ENCODE results near the gene FEM1C. TPM values are rescaled to one million over a fixed set of nuclear protein-coding genes. Genes with fewer than 3 reads are reported as not detected.

Gene FEM1C
- total and polyA plus RNA-seq, 9 of the 15 experiments (the other 6 are each of a cell fraction or from before 2014, with no cell fraction given), result 1.4 to 9.3 (median 4.3) TPM

DNA sequence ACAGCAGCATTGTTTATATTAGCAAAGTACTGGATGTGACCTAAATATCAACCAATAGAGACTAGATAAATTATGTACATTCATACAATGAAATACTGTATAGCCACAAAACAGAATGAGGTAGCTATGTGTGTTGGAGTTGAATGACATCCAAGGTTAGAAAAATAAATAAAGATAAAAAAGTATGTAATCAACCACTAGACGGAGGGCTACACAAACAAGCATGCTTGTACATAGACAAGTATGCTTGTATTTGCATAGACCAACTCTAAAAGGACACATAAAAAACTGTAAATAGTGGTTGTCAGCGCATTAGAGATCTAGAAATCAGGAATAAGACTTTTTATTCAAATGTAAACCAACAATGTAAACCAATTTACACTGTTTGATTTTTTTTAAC is 3.0 kb downstream of the FEM1C start (continued):
- no peak for TF ChIP-seq POLR2AphosphoS5 (IDR thresholded peaks at IDR 0.05; ENCODE audit: control insufficient read depth, insufficient read depth, low read depth, low read length)

DNA sequence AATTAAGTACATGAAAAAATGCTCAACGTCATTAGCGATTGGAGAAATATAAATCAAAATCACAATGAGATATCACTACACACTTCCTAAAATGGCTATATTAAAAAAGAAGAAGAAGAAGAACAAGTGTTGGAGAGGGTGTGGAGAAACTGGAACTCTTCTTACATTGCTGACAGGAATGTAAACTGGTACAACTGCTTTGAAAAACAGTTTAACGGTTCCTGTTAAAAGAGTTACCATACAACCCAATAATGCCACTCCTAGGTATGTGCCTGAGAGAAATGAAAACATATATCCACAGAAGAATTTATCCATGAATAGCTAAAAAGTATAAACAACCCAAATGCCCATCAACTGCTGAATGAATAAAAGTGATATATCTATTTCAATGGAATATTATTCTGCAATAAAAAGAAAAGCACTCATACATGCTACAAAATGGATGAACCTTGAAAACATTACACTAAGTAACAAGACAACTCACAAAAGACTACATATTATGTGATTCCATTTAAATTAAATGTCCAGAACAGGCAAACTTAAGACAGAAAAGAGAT is 9.0 kb downstream of the FEM1C start:
- in situ Hi-C loops (cut with MboI), result no loop called here
- H3K4me2 ChIP-seq (ENCODE audit: insufficient read depth, low read length), result no peak overlapping the region
- H3K9ac ChIP-seq (ENCODE audit: insufficient read depth in 1 of 2, low read depth in 2 of 2, low read length in 2 of 2), result no peak overlapping the region
- H3K36me3 ChIP-seq (ENCODE audit: control insufficient read depth, insufficient read depth, low read length), result peaks cover 54% of the 10 kb centered on the region
- BruUV-seq (replicated peaks), result no TSS peak
- ChIA-PET CTCF (ENCODE audit: low intra/inter-chr PET ratio) (no interaction called here), POLR2A (no interaction called here)
- intact Hi-C loops (cut with micrococcal nuclease), result no loop called here
- H3K9me3 ChIP-seq (replicated peaks; ENCODE audit: control insufficient read depth, insufficient read depth, low read depth, low read length), result no peaks in the 10 kb centered on the region
- 75% methylated on average over 3 of the region's 3 CpGs for WGBS (ENCODE audit: insufficient coverage, low coverage, missing lambda C conversion rate)
- no peak for DNase-seq (ENCODE audit: extremely low read depth in 1 of 4, low spot score in 3 of 4)
- H3K79me2 ChIP-seq (ENCODE audit: control insufficient read depth, insufficient read depth, low read length), result peaks cover 98% of the 10 kb centered on the region
- no peaks in the 10 kb centered on the region for H3K9me1 ChIP-seq (ENCODE audit: control insufficient read depth, insufficient read depth, low read length)
- H3K4me3 ChIP-seq, result no peak overlapping the region
- no peak overlapping the region for H3K27ac ChIP-seq (ENCODE audit: extremely low read depth, low read depth, low read length)
- H2AFZ ChIP-seq (ENCODE audit: low read depth, low read length), result no peak overlapping the region
- ATAC-seq, result no peak
- FAIRE-seq, result peak; percentile 51
- H3K4me1 ChIP-seq (replicated peaks in 1 of 2; ENCODE audit: control insufficient read depth in 2 of 2, insufficient read depth in 2 of 2, low read length in 2 of 2), result peaks cover 0 to 3% of the 10 kb centered on the region in 2 experiments; a peak in 1 of 5 replicates
- H4K20me1 ChIP-seq (replicated peaks; ENCODE audit: control insufficient read depth, insufficient read depth, low read length), result no peaks in the 10 kb centered on the region
- no peaks in the 10 kb centered on the region for H3K27me3 ChIP-seq (ENCODE audit: control insufficient read depth in 2 of 2, insufficient read depth in 2 of 2, low read length in 2 of 2)
- no peak for TF ChIP-seq FOXA3 (CRISPR knock-in tag; conservative IDR thresholded peaks at IDR 0.05 in 1 of 2, IDR thresholded peaks at IDR 0.05 in 1 of 2)
- TF ChIP-seq, protein P1, sequence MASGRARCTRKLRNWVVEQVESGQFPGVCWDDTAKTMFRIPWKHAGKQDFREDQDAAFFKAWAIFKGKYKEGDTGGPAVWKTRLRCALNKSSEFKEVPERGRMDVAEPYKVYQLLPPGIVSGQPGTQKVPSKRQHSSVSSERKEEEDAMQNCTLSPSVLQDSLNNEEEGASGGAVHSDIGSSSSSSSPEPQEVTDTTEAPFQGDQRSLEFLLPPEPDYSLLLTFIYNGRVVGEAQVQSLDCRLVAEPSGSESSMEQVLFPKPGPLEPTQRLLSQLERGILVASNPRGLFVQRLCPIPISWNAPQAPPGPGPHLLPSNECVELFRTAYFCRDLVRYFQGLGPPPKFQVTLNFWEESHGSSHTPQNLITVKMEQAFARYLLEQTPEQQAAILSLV (tag; IDR thresholded peaks at IDR 0.05), result no peak
- no peak for TF ChIP-seq CBX5 (IDR thresholded peaks at IDR 0.05; ENCODE audit: borderline replicate concordance, low read depth)
- no peak for TF ChIP-seq ZSCAN32 (CRISPR knock-in tag; IDR thresholded peaks at IDR 0.05)
- no peak for TF ChIP-seq RBBP5 (IDR thresholded peaks at IDR 0.05; ENCODE audit: borderline replicate concordance, insufficient read depth, low read length, poor library complexity, severe bottlenecking)
- TF ChIP-seq WHSC1 (IDR thresholded peaks at IDR 0.05; ENCODE audit: low read length), result no peak
- TF ChIP-seq, protein P2, sequence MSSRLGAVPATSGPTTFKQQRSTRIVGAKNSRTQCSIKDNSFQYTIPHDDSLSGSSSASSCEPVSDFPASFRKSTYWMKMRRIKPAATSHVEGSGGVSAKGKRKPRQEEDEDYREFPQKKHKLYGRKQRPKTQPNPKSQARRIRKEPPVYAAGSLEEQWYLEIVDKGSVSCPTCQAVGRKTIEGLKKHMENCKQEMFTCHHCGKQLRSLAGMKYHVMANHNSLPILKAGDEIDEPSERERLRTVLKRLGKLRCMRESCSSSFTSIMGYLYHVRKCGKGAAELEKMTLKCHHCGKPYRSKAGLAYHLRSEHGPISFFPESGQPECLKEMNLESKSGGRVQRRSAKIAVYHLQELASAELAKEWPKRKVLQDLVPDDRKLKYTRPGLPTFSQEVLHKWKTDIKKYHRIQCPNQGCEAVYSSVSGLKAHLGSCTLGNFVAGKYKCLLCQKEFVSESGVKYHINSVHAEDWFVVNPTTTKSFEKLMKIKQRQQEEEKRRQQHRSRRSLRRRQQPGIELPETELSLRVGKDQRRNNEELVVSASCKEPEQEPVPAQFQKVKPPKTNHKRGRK (tag; IDR thresholded peaks at IDR 0.05), result no peak
- no peak for TF ChIP-seq ZNF224 (CRISPR knock-in tag; IDR thresholded peaks at IDR 0.05)
- no peak for TF ChIP-seq CSDE1 (IDR thresholded peaks at IDR 0.05)
- TF ChIP-seq, protein P3, sequence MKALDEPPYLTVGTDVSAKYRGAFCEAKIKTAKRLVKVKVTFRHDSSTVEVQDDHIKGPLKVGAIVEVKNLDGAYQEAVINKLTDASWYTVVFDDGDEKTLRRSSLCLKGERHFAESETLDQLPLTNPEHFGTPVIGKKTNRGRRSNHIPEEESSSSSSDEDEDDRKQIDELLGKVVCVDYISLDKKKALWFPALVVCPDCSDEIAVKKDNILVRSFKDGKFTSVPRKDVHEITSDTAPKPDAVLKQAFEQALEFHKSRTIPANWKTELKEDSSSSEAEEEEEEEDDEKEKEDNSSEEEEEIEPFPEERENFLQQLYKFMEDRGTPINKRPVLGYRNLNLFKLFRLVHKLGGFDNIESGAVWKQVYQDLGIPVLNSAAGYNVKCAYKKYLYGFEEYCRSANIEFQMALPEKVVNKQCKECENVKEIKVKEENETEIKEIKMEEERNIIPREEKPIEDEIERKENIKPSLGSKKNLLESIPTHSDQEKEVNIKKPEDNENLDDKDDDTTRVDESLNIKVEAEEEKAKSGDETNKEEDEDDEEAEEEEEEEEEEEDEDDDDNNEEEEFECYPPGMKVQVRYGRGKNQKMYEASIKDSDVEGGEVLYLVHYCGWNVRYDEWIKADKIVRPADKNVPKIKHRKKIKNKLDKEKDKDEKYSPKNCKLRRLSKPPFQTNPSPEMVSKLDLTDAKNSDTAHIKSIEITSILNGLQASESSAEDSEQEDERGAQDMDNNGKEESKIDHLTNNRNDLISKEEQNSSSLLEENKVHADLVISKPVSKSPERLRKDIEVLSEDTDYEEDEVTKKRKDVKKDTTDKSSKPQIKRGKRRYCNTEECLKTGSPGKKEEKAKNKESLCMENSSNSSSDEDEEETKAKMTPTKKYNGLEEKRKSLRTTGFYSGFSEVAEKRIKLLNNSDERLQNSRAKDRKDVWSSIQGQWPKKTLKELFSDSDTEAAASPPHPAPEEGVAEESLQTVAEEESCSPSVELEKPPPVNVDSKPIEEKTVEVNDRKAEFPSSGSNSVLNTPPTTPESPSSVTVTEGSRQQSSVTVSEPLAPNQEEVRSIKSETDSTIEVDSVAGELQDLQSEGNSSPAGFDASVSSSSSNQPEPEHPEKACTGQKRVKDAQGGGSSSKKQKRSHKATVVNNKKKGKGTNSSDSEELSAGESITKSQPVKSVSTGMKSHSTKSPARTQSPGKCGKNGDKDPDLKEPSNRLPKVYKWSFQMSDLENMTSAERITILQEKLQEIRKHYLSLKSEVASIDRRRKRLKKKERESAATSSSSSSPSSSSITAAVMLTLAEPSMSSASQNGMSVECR (CRISPR knock-in tag; IDR thresholded peaks at IDR 0.05), result no peak
- no peak for TF ChIP-seq ARID2 (IDR thresholded peaks at IDR 0.05)
- no peak for TF ChIP-seq BRF1 (IDR thresholded peaks at IDR 0.05; ENCODE audit: borderline replicate concordance, extremely low read depth, insufficient read length)
- TF ChIP-seq ZNF184 (CRISPR knock-in tag; IDR thresholded peaks at IDR 0.05), result no peak
